LHCN-M2 (cell line): ENCODE measurements around the gene MAGEF1. TPM values are rescaled to one million over a fixed set of nuclear protein-coding genes. Genes with fewer than 3 reads are reported as not detected.

Experiments used
- DNase-seq: peaks from one replicate; pipeline ENCODE4 v3.0.0-alpha.2; 2012; ENCODE audit warnings: low read depth
- total RNA-seq: library from RNA; depleted of rRNA; stranded (reverse); fragments of >200 nt; gene quantifications from 2 replicates; pipeline ENCODE4 v1.2.3, GENCODE V29; 2014

The MAGEF1 gene
- total RNA-seq, 1 experiment from 2014 or later: 53.7 TPM

DNA sequence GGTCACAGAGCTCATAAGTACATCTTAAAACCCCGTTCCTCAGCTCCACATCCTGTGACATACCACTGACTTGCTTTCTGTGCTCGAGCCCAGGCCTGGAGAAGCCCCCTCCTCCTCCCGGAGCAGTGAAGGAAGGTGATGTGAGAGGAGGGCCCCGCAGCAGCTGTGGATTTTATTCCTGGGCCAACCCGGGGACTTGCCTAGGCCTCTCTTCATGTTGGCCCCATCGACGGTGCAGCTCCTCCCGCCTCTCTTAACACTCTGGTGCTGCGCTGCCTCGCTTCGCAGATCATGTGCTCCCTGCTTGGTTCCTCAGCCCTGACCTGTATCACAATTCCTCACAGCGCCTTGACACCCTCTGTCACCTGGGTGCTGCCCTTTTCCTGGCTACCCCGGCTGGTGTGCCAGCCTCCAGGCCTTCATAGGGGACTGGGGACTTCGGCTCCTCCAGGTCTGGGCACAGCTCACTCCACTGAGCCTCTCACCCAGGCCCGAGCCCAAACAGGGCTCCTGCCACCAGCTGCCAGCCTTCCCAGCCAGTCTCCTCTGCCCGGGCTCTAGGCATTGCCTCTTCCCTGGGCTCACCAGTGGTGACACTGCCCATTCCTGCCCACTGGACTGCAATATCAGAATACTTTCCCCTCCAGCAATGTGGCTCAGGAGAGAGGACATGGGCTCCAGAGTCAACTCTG, 21.5 kb downstream of the MAGEF1 start:
- DNase-seq: no peak

DNA sequence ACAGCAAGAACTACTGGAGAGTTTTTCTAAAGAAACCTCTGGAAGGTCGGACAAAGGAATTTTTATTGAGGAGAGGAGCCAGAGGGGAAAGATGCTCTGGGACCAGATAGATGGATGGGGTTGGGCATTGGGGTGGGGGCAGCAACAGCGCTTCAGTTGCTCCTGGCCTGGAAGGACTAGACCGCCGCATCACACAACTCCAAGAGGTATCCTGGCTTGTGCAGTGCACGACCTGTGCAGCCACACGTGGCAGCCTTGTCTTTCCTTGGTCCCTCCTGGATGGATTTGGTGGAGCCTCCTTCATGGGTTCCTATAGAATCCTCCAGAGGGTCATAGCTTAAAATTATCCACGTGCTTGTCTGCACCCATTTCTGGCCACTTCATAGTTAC, 23.0 kb downstream of the MAGEF1 start:
- no peak for DNase-seq

DNA sequence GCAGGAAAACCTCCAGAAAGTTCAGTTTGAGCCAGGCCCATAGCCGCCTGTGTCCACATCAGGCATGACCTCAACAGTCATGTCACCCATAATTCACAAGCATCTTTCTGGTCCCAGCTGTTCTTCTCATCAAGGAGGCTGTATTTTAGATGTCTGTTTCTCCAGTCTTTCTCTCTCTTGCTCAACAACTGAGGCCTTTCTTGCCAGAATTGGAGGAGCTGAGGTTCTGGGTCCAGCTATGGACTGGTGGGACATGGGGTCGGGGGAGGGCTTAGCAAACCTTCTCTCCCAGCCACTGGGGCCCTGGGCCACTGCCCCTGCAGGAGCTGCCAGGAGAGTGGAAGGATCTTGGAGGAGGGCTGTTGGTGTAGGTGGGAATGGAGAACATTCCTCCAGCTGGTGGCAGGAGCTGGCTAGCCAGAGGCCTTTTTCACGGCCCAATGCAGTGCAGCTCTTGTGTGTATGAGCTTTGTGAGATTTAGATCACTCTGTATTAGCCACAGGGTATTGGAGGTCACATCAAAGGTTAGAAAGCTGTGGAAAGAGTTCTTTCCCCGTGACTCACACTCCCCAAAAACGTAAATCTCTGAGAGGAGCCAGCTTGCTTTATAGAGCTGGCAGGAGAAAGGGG, 23.5 kb downstream of the MAGEF1 start:
- DNase-seq: peak; percentile 89

DNA sequence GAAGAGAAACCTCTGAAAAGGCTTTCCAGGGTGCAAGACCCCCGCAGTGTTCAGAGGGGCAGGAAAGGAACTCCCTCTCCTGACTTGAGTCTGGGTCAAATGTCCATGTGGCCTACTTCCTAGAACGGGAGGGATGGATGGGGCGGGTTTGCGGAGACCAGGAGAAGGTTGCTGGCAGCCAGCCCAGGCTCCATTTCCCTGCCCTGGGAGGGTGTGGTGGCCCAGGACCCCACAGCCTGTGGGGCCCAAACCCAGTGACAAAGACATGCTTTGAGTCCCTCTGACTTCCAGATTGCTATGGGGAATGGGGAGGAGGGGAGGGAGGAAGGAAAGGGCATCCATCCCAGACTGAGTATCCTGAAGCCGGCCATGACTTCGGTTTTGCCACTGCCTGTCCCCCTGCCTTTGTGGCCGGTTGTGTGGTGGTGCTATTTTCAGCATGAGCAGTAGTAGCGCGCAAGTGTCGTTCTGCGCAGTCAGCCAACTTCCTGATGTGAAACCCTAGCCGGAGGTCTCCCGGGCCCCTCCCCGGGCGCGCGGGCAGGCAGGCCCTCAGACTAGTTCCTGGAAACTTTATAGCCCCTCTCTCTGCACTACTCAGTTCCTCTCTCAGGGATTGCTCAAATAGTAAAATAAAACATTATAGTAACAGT, 24.4 kb downstream of the MAGEF1 start:
- no peak for DNase-seq

DNA sequence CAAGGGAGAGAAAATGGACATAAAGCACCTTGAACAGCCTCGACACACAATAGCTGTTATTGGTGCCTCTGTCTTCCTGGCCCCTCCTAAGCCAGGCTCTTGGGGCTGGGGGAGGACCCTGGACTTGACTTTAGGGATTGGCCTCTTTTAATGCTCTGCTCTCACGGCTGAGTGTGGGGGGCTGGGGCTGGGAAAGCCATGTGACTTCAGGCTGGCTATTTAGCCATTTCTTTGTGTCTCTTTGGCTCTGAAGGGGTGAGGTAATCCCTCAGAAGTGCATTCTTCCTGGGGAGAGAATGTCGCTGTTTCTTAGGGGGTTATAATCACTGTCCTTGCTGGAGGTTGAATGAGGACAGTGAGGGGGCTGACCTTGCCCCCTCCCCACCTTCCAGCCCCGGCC, 26.2 kb downstream of the MAGEF1 start:
- DNase-seq: no peak

DNA sequence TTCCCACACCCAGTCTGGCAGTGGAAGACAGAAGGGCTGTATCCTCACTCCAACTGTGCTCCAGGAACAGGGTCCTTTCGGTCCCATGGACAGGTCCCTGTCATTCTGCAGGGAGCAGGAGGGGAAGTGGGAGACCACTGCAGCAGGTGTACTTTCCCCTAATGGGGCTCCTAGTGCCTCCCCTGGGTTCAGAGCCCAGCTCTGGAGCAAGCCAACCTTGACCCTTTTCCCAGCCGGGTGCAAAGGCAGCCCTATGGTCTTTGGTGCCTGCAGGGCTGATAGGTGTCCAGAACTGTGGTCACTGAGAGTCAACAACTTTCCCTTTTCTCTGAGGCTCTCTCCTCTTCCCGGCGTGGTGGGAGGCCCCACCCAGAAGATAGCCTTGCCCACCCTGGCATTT, 26.8 kb downstream of the MAGEF1 start:
- no peak for DNase-seq

DNA sequence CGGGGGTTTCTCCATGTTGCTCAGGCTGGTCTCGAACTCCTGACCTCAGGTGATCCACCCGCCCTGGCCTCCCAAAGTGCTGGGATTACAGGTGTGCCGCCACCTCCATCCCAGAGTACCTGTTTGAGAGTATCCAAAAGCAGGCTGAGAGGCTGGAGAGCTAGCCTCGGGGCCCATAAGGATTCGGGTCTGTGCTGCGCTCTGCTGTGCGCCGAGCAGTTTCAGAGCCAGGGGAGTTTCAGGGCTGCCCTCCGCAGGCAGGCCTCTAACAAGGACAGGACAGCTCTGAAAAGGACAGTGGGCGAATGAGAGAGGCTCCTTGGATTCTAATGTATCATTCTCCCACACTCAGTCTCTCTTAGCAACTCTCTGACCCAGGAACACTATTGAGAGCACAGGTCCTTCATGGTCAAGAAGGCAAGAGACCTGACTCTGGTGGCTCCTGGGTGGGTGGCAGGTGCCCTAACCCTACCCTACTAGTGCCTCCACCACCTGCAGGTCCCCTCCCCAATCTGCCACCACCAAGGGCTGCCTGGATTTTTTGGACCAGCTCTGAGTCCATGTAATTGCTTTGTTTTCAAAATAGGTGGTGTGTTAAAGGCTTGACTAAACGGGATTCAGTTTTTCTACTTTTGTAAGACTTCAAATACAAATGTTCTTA, 27.8 kb downstream of the MAGEF1 start:
- DNase-seq: no peak

DNA sequence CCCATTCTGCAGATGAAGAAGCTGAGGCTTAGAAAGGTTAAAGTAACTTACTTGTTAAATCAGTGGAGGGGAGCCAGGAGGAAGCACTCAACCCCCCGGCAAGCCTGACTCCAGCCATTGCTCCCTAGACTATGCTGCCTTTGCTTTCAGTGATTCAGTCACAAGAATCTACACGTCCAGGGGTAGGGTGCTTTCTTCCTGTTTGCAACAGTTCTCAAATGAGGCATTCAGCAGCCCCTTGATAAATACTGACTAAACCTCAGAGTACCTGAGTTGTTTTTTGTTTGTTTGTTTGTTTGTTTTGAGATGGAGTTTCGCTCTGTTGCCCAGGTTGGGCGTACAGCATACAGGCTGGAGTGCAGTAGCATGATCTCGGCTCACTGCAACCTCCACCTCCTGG, 28.6 kb downstream of the MAGEF1 start:
- no peak for DNase-seq

DNA sequence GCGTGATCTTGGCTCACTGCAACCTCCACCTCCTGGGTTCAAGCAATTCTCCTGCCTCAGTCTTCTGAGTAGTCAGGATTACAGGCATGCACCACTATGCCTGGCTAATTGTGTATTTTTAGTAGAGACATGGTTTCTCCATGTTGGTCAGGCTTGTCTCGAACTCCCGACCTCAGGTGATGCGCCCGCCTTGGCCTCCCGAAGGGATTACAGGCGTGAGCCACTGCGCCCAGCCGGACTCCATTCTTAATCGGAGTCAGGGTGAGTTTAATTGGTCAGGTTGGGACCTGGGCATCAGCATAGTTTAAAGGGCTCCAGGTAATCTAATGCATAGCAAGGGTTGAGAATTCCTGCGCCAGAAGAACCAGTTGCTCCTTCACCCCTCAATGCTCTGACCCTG, 29.2 kb downstream of the MAGEF1 start:
- no peak for DNase-seq

DNA sequence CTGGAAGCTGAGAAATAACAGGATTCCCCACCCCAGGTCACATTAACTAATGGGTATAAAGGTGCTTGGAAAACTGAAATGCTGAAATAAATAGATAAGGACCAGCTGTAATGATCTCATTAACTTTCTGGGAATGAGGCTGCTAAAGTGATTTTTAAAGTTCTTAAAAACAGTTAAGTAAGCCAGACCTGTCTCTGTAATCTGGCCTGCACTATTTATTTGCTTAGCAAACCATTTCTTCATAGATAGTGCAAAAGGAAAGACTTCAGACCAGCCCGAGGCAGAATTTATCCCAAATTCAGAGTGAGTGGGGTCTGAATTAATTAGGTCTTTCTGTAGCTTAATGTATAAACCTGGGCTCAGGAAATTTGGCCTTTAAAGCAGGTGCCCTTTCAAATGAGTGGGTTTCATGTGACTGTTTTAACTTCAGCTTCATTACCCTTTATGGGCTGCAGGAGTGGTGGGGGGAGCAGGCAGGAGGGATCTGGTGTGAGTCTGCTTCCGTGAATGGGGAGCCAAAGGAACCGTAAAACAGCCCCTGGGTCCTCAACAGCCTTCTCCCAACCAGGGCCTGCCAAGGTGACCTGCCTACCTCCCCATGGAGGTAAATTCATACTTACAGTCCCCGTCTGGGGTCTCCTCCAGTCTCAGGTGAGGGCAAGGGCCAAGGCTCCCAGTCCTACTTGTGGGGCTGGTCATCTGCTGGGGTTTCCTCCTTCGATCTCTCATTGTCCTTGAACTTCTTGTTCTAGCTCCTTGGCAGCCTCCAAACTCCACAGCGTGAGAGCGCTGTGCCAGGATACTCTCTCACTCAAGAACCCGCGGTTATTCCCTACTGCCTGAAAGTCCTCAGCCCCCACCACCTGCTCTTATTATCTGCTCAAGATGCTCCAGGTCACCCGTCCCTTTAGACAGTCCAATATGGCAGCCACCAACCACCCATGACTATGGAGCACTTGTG, 31.2 kb downstream of the MAGEF1 start:
- DNase-seq: no peak

DNA sequence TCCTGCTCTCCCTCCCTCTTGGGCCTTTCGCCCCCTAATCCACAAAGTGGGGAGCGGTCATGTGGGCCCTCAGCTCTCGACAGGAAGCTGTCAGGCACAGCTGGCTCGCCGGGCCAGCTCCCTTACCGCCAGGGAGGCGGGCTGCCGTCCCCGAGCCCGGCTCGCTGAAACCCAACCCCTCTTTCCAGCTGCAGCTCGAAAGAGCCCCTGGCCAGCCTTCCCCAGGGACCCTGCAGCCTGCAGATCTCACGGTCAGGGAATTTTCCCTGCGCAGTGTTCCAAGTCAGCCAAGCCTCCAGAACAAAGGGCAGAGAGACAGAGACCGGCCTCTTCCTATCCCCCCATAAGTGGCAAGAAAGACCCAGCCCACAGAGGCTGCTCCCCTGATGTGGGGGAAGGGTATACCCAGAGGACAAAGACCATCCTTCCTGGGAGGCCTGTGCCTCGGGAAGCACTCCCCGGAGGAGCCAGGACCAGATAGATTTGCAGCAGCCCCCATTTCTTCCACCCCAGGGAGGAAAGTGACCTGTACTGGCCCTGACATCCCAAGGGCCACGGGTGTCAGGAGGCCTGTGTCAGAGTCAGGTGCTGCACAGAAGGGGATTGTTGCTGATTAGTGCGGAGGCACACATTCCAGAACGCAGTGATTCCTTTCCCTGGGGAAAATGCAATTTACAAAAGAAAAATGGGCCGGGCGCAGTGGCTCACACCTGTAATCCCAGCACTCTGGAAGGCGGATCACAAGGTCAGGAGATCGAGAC, 32.6 kb downstream of the MAGEF1 start:
- DNase-seq: peak; percentile 29

DNA sequence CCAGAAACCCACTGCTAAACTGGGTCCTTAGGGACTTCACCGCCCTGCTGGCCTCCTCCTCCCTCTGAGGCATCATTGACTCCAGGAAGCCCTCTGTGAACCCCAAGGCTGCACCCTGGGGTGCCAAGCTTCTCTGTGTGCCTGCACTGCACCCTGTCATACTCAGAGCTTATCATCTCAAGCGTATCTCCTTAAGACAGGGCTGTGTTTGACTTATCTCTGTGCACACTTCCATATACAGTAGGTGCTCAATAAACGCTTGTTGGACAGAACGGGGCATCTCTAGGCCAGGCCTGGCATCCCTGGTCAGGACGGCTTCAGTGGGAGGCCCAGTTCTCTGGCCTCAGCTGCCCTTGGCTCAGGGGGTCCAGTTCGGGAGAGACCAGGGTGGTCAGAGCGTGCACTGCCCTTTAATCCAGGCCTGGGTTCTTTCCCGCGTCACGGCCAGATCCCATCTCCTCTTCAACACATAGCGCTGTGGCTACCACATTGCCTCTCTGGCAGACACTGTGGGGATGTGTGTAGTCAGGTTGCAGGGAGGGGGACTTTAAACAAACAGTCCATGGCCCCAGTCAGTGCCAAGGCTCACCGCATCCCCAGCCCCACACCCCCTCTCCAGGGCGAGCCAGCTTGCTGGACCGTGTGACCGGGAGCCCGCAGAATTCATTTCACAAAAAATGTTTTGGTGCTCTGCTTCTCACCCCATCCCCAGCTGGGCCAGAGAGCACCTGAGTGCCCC, 33.4 kb downstream of the MAGEF1 start:
- DNase-seq: no peak

DNA sequence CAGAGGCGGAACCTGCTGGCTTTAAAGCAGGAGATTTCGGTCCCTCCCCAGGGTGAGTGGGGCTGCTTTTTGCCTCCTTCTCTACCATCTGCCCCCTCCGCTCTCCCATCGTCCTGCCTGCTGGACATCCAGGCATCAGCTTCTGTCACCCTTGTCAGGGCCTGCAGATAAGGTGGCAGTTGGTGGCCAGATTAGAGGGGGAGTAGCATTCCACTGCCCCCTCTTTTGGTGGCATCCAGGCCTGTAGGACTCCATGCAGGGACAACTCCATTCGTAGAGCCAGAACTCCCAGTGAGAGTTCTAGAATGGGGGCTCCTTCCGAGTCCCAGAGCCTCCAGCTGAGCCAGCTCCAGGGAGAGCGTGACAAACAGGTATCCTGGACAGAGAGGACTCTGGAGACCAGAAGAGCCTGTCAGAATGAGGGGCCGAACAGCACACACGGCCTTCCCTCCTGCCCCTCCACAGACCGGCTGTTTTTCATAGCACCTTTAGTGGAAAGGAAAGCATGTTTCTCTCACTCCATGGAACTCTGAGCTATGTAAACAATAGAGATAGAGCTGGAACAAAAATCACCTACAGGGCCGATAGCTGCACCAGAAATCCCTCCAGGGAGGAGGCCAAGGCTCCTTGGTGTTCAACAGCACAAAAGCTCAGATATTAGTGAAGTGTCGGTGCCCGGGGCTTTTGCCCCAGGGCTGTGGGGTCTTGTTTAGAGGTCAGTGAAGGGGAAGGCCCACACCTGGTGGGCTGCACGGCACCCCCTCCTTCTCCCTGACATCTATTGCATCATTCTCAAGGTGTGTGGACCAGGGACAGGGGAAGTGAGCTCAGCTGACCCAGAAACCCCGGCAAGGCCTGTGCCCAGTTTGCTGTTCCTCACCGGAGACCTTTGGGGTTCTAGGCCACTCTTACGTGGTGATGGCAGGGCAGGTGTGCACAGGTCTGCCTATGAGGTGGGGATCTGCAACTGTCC, 34.2 kb downstream of the MAGEF1 start:
- DNase-seq: no peak

DNA sequence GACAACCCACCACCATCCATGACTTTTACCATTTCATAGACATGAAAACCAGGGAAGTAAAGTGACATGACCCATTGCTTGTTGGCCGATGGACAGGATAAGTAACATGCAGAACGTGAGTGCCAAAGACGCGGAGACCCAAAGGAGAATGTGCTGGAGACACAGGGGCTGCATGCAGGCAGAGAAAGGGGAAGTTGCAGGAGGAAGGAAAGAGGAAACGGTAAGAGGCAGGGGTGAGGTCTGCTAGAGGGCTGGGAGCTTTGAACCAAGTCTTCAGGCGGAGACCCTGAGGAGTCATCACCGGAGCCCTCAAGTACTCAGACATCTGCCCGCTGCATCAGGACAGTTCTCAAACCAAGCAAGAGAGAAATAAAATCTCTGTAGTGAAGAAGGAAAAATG, 34.9 kb downstream of the MAGEF1 start:
- DNase-seq: no peak

DNA sequence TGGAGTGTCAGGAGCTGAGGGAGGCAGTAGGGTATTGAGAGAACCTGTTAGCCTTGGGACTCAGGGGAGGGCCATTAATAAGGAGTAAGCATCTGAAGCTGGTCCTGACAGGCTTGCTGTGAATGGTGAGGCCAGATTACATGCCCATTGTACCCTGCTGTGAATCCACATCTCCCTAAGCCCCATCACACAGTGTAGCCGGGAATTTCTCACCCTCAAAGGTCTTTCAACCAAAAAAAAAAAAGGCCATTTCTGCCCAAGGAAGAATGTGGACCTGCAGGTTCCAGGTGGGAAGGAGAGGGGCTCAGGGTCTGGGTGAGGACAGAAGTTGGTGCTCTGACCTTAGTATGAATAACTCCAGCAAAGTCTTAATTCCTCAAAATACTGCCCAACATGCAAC, 37.2 kb downstream of the MAGEF1 start:
- DNase-seq: no peak

DNA sequence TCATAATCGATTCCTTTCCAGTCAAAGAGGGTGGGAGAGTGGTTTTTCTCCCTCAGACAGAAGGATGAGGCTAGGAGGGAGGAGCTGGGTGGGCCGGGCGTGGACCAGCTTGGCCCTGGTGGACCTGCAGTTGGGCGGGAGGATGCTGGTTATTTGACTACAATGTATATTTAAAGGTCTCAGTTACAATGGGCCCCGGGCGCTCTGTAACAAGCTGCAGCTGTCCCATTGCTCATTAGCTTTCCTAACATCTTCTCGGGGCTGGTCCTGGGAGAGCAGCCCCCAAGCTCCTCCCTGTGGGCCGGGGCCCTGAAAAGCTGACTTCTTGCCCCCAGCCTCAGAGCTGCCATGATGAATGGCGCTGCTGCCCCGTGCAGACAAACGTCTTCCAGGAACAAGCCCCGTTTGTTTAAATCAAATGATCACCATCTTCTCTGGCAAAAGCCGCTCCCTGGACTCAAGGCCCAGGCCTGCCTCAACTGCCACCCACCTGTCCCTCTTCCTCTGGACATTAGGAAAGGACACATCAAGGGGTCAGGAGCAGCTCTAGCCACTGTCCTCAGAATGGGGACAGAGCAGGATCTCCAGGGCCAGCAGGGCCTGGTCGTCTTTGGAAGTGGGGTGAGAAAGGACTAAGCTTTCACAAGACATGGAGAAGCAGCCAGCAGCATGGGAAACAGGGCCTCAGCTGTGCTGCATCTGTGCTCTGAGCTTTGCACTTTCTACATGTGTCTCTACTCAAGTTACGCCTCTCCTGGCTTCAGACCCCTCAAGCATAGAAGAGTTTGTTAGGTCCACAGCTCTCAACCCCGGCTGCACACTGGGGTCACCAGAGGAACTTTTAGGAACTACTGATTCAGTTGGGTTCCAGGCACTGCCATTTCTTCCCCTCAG, 38.6 kb downstream of the MAGEF1 start:
- DNase-seq: no peak

DNA sequence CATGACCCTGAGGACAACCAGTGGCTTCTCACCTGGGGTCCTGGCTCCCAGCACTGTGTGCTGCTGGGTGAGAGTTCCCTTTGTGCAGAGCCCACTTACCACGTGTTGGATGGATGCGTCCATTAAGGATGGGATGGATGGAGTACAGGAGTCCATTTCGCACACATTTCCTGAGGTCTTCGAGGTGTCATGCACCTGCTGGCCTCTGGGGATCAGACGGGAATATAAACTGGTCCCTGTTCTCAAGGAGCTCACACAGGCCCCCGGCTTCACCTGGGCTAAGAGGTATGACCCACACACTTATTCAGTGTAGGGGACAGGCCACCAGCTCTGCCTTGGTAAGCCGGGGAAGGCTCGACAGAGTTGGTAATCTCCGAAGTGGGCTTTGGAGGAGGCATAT, 39.5 kb downstream of the MAGEF1 start:
- no peak for DNase-seq
